Measurements from ENCODE around the gene NRL. TPM values are rescaled to one million over a fixed set of nuclear protein-coding genes. Genes with fewer than 3 reads are reported as not detected.

The NRL gene
- total RNA-seq, 1 experiment from 2014 or later = 0.66 TPM

GRCh38 chr14:24138396-24139271 is 23.9 kb upstream of the NRL start:
- DNase-seq (ENCODE audit: low read depth, low spot score) = no peak
- no peak for ATAC-seq
- TF ChIP-seq EZH2 (IDR thresholded peaks at IDR 0.05) = no peak
- no peak for TF ChIP-seq RAD21 (IDR thresholded peaks at IDR 0.05; ENCODE audit: low read depth)
- no peak for TF ChIP-seq FOSL1 (IDR thresholded peaks at IDR 0.05; ENCODE audit: low read depth)
- no peak for TF ChIP-seq TCF7L2 (IDR thresholded peaks at IDR 0.05; ENCODE audit: borderline replicate concordance, extremely low read depth, insufficient read depth, insufficient read length)
- no peak for TF ChIP-seq SRF (IDR thresholded peaks at IDR 0.05; ENCODE audit: low read depth)
- no peak for TF ChIP-seq SIN3A (IDR thresholded peaks at IDR 0.05; ENCODE audit: low read depth)
- no peak for TF ChIP-seq ZFX (IDR thresholded peaks at IDR 0.05)
- no peak for TF ChIP-seq EGR1 (IDR thresholded peaks at IDR 0.05; ENCODE audit: low read depth)
- no peak for TF ChIP-seq SP1 (IDR thresholded peaks at IDR 0.05; ENCODE audit: low read depth)
- no peak for TF ChIP-seq ZNF274 (IDR thresholded peaks at IDR 0.05; ENCODE audit: low read depth, low read length)
- no peak for TF ChIP-seq ZBTB33 (IDR thresholded peaks at IDR 0.05; ENCODE audit: extremely low read depth, insufficient replicate concordance, low read length)
- no peak for TF ChIP-seq YY1 (IDR thresholded peaks at IDR 0.05; ENCODE audit: extremely low read depth, insufficient replicate concordance, low read depth, low read length)
- no peak for TF ChIP-seq EZH2phosphoT487 (IDR thresholded peaks at IDR 0.05; ENCODE audit: borderline replicate concordance)
- TF ChIP-seq CBX3 (IDR thresholded peaks at IDR 0.05; ENCODE audit: low read depth) = no peak
- TF ChIP-seq REST (IDR thresholded peaks at IDR 0.05; ENCODE audit: low read depth) = no peak
- no peak for TF ChIP-seq ELF1 (IDR thresholded peaks at IDR 0.05; ENCODE audit: borderline replicate concordance, low read depth)
- TF ChIP-seq POLR2AphosphoS5 (IDR thresholded peaks at IDR 0.05; ENCODE audit: low read depth, low read length) = no peak
- TF ChIP-seq, protein P1, sequence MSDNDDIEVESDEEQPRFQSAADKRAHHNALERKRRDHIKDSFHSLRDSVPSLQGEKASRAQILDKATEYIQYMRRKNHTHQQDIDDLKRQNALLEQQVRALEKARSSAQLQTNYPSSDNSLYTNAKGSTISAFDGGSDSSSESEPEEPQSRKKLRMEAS (IDR thresholded peaks at IDR 0.05) = no peak
- TF ChIP-seq, protein P2, sequence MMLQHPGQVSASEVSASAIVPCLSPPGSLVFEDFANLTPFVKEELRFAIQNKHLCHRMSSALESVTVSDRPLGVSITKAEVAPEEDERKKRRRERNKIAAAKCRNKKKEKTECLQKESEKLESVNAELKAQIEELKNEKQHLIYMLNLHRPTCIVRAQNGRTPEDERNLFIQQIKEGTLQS (IDR thresholded peaks at IDR 0.05) = no peak
- TF ChIP-seq POLR2A (IDR thresholded peaks at IDR 0.05; ENCODE audit: borderline replicate concordance, extremely low read depth, insufficient read depth, insufficient read length) = no peak
- ChIA-PET POLR2A (interaction anchor here (1.3 to 2.9 kb wide), 4 partner anchors 8 to 30 kb away, joined by 4 to 36 read pairs (median 6); partner anchors contain the start of genes DCAF11, IRF9, NRL and PSME2), RAD21 (ENCODE audit: low non-redundant PET in 1 of 2, low total read pairs in 2 of 2, uncharacterized antibody in 2 of 2, unreplicated experiment in 2 of 2) (interaction anchor here in 1 of 2 experiments (0.5 kb wide), 1 partner anchor 23 kb away, joined by 4 read pairs; no protein-coding TSS in a partner anchor), CTCF (interaction anchor here (0.6 to 2.0 kb wide), 2 partner anchors 30 to 80 kb away, joined by 3 to 7 read pairs; no protein-coding TSS in a partner anchor)
- intact Hi-C loops (cut with micrococcal nuclease) = no loop called here
- H3K27me3 ChIP-seq (ENCODE audit: insufficient read depth, low read length) = no peaks in the 10 kb centered on the region
- no peaks in the 10 kb centered on the region for H3K9me2 ChIP-seq (ENCODE audit: insufficient read depth)
- no peak overlapping the region for H3K4me2 ChIP-seq (ENCODE audit: low read length)
- no peak overlapping the region for H3K9ac ChIP-seq (ENCODE audit: low read length)
- H3K4me3 ChIP-seq (replicated peaks in 1 of 2; ENCODE audit: low read depth in 1 of 2, low read length in 2 of 2) = no peak overlapping the region
- H3K4me1 ChIP-seq (ENCODE audit: control insufficient read depth in 1 of 2, insufficient read depth in 2 of 2, low read length in 2 of 2) = peaks cover 26 to 48% of the 10 kb centered on the region in 2 experiments
- no peaks in the 10 kb centered on the region for H3K9me3 ChIP-seq (ENCODE audit: control insufficient read depth in 1 of 2, insufficient read depth in 1 of 2, low read depth in 1 of 2, low read length in 2 of 2)
- H3K36me3 ChIP-seq (ENCODE audit: control insufficient read depth in 1 of 2, insufficient read depth in 2 of 2, low read length in 2 of 2) = peaks cover 16 to 21% of the 10 kb centered on the region in 2 experiments
- peaks cover 41% of the 10 kb centered on the region for H3K79me2 ChIP-seq (ENCODE audit: insufficient read depth, low read length)
- H2AFZ ChIP-seq (ENCODE audit: low read depth, low read length, poor library complexity, severe bottlenecking) = no peak overlapping the region
- TSS peak; percentile 34 for BruUV-seq (replicated peaks)
- peak overlapping the region; percentile 96; the same call in 1 of the 2 replicates for H3K27ac ChIP-seq (ENCODE audit: low read depth, low read length)
- no peaks in the 10 kb centered on the region for H4K20me1 ChIP-seq (ENCODE audit: insufficient read depth)

Measured in HCT116 (cell line).